Upper lobe of left lung (tissue), 6 donors: ENCODE results near the gene ZFP36L2. TPM values are rescaled to one million over a fixed set of nuclear protein-coding genes. Genes with fewer than 3 reads are reported as not detected.

ENCODE experiments used
- ATAC-seq, 2 donors: fragments of 200-7000 bp; cut with Tn5 transposase; one replicate each; pipeline ENCODE4 v1.9.1; 2022; ENCODE audit warnings: mild to moderate bottlenecking in 2 of 2, moderate library complexity in 2 of 2; ENCODE audit not compliant: low FRiP score in 2 of 2
- DNase-seq, 2 donors: peaks; one replicate each; pipeline ENCODE4 v3.0.0-alpha.2; 2019 to 2020
- H3K27ac ChIP-seq, 4 donors: fragments of 200-600 bp; sonication (generic); one replicate each; pipeline ENCODE4 v1.5.1; 2016 to 2019
- H3K27me3 ChIP-seq, 4 donors: fragments of 200-600 bp; sonication (generic); one replicate each; pipeline ENCODE4 v1.5.1; 2017 to 2019
- H3K36me3 ChIP-seq, 4 donors: fragments of 200-600 bp; sonication (generic); one replicate each; pipeline ENCODE4 v1.5.1; 2016 to 2019
- H3K4me1 ChIP-seq, 4 donors: fragments of 200-600 bp; sonication (generic); one replicate each; pipeline ENCODE4 v1.5.1; 2018 to 2019
- H3K4me3 ChIP-seq, 4 donors: fragments of 200-600 bp; sonication (generic); one replicate each; pipeline ENCODE4 v1.5.1; 2017 to 2019; ENCODE audit warnings: mild to moderate bottlenecking in 2 of 4, moderate library complexity in 1 of 4
- H3K9me3 ChIP-seq, 4 donors: fragments of 200-600 bp; sonication (generic); one replicate each; pipeline ENCODE4 v1.5.1; 2018 to 2019
- CTCF ChIP-seq, 6 experiments: fragments of 450-650 bp in 4 of 6; fragments of 200-600 bp in 2 of 6; sonication (generic) in 2 of 6; IDR thresholded peaks; one replicate each; pipeline ENCODE4 v1.5.1; 2016 to 2019; ENCODE audit warnings: antibody characterized with exemption in 6 of 6
- EP300 ChIP-seq, 4 donors: sonication (generic); formaldehyde crosslinking; IDR thresholded peaks; one replicate each; pipeline ENCODE4 v1.5.1; 2017; ENCODE audit warnings: antibody characterized with exemption in 4 of 4, control low read depth in 2 of 4
- POLR2A ChIP-seq, 4 donors: fragments of 450-650 bp; IDR thresholded peaks; one replicate each; pipeline ENCODE4 v1.5.1; 2016 to 2017; ENCODE audit warnings: antibody characterized with exemption in 4 of 4, mild to moderate bottlenecking in 2 of 4
- POLR2AphosphoS5 ChIP-seq, 2 donors: sonication (generic); formaldehyde crosslinking; IDR thresholded peaks; one replicate each; pipeline ENCODE4 v1.5.1; 2017; ENCODE audit warnings: antibody characterized with exemption in 2 of 2
- WGBS, 2 donors: methylation state at CpG; one replicate each; pipeline ENCODE4 v1.1.5; 2017 to 2018; 5-methylcytosine and 5-hydroxymethylcytosine counted together
- total RNA-seq, 6 donors: library from RNA; depleted of rRNA in 4 of 6; stranded (reverse); fragments of >200 nt in 4 of 6; gene quantifications; one replicate each; pipeline versions ENCODE4 v1.1.0 to v1.2.1, GENCODE V29; 2016 to 2021
- donor health status: DM: no; HTN: no; CAD: no; lungs with moderate emphysema.
- donor health status: DM: no; HTN: yes; CAD: no; lungs with severe emphysema.

Gene ZFP36L2
- total RNA-seq, 6 donors from 2014 or later = 65.4 to 180 (median 127) TPM

- no peak overlapping the region for H3K4me3 ChIP-seq
- H3K4me1 ChIP-seq = peaks cover 23 to 50% (median 30%) of the 10 kb centered on the region in 4 donors
- peak overlapping the region in 3 of 4 donors; percentile 88 for H3K27ac ChIP-seq
- peaks cover 0 to 14% (median 7%) of the 10 kb centered on the region in 4 donors for H3K9me3 ChIP-seq
- H3K36me3 ChIP-seq = no peaks in the 10 kb centered on the region
- no peak for TF ChIP-seq EP300 (IDR thresholded peaks at IDR 0.05)
- no peak for TF ChIP-seq POLR2A (IDR thresholded peaks at IDR 0.05)
- no peak for TF ChIP-seq CTCF (IDR thresholded peaks at IDR 0.05)
- TF ChIP-seq POLR2AphosphoS5 (IDR thresholded peaks at IDR 0.05) = no peak
- WGBS, 2 donors = 90 to 99% methylated on average over 6 to 8 of the region's 8 CpGs
- no peak for DNase-seq
- no peak for ATAC-seq
- no peaks in the 10 kb centered on the region for H3K27me3 ChIP-seq
Measured at GRCh38 chr2:43179942-43180341, 46.5 kb downstream of the ZFP36L2 start.

- ATAC-seq (peak; percentile 84 to 93), DNase-seq (peak in 1 of 2 donors; percentile 89)
- H3K27ac ChIP-seq = peak overlapping the region; percentile 82 to 88 (median 88)
- no peaks in the 10 kb centered on the region for H3K27me3 ChIP-seq
- H3K4me3 ChIP-seq = no peak overlapping the region
- H3K36me3 ChIP-seq = no peaks in the 10 kb centered on the region
- H3K9me3 ChIP-seq = peaks cover 0 to 20% (median 8%) of the 10 kb centered on the region in 4 donors
- TF ChIP-seq EP300 (IDR thresholded peaks at IDR 0.05) = no peak
- peak; percentile 20 to 69 for TF ChIP-seq POLR2AphosphoS5 (IDR thresholded peaks at IDR 0.05)
- TF ChIP-seq POLR2A (IDR thresholded peaks at IDR 0.05) = peak in 1 of 4 donors; percentile 46
- TF ChIP-seq CTCF (IDR thresholded peaks at IDR 0.05) = no peak
- 29 to 41% methylated on average over 14 to 18 of the region's 18 CpGs for WGBS, 2 donors
- H3K4me1 ChIP-seq = peaks cover 27 to 58% (median 39%) of the 10 kb centered on the region in 4 donors
Measured at GRCh38 chr2:43178602-43179542, 47.5 kb downstream of the ZFP36L2 start.

GRCh38 chr2:43178055-43178598 is 48.3 kb downstream of the ZFP36L2 start:
- TF ChIP-seq EP300 (IDR thresholded peaks at IDR 0.05) (no peak), POLR2AphosphoS5 (IDR thresholded peaks at IDR 0.05) (no peak), CTCF (IDR thresholded peaks at IDR 0.05) (no peak), POLR2A (IDR thresholded peaks at IDR 0.05) (no peak)

GRCh38 chr2:43176449-43176848 is 50.0 kb downstream of the ZFP36L2 start:
- WGBS, 2 donors = 83 to 96% methylated on average over 1 of the region's 1 CpG
- H3K9me3 ChIP-seq = peaks cover 0 to 20% (median 8%) of the 10 kb centered on the region in 4 donors
- TF ChIP-seq EP300 (IDR thresholded peaks at IDR 0.05) (no peak), CTCF (IDR thresholded peaks at IDR 0.05) (no peak), POLR2AphosphoS5 (IDR thresholded peaks at IDR 0.05) (no peak), POLR2A (IDR thresholded peaks at IDR 0.05) (no peak)
- peak overlapping the region in 1 of 4 donors; percentile 89 for H3K27ac ChIP-seq
- ATAC-seq (no peak), DNase-seq (no peak)
- no peaks in the 10 kb centered on the region for H3K36me3 ChIP-seq
- H3K4me1 ChIP-seq = peaks cover 38 to 70% (median 52%) of the 10 kb centered on the region in 4 donors
- H3K4me3 ChIP-seq = no peak overlapping the region
- no peaks in the 10 kb centered on the region for H3K27me3 ChIP-seq

More at GRCh38 chr2:43178055-43178598, 48.3 kb downstream of the ZFP36L2 start:
- DNase-seq = no peak
- H3K36me3 ChIP-seq = no peaks in the 10 kb centered on the region
- H3K27me3 ChIP-seq = no peaks in the 10 kb centered on the region
- peak overlapping the region; percentile 82 to 88 (median 88) for H3K27ac ChIP-seq
- 49 to 56% methylated on average over 7 of the region's 7 CpGs for WGBS, 2 donors
- H3K9me3 ChIP-seq = peaks cover 0 to 20% (median 8%) of the 10 kb centered on the region in 4 donors
- H3K4me3 ChIP-seq = no peak overlapping the region
- ATAC-seq = peak in 1 of 2 donors; percentile 4
- peaks cover 34 to 65% (median 46%) of the 10 kb centered on the region in 4 donors for H3K4me1 ChIP-seq
